Renal pelvis (tissue), 4 donors: ENCODE data around the gene STK32A. TPM values are rescaled to one million over a fixed set of nuclear protein-coding genes. Genes with fewer than 3 reads are reported as not detected.
A peak's percentile ranks its signal among the peaks of the same experiment; 100 is the strongest.
"Not testable (repeated sequence)": the region's sequence is repeated elsewhere in the genome, so short reads cannot be mapped to it uniquely, and the experiment has no call there.

Source experiments
- DNase-seq: peaks from one replicate; pipeline ENCODE4 v3.0.0-alpha.2; 2013
- polyA plus RNA-seq, 3 donors: library from polyadenylated mRNA; unstranded; fragments of 120-200 nt; gene quantifications; one replicate each; pipeline ENCODE4 v1.2.1, GENCODE V29; 2013; ENCODE audit not compliant: insufficient read length in 3 of 3

The STK32A gene
- polyA plus RNA-seq, 3 donors: 10.7 to 19.5 (median 19.1) TPM

GRCh38 chr5:147339313-147339712 lies 104.5 kb downstream of the STK32A start:
- no peak for DNase-seq

- DNase-seq: peak; percentile 40
Observed at GRCh38 chr5:147340941-147341340, 106.1 kb downstream of the STK32A start.

- no peak for DNase-seq
Observed at GRCh38 chr5:147341345-147341744, 106.5 kb downstream of the STK32A start.

- DNase-seq: no peak
Observed at GRCh38 chr5:147344861-147345260, 110.0 kb downstream of the STK32A start.

GRCh38 chr5:147346006-147346561 lies 111.3 kb downstream of the STK32A start:
- DNase-seq: no peak

GRCh38 chr5:147348046-147348445 lies 113.2 kb downstream of the STK32A start:
- DNase-seq: no peak

- DNase-seq: no peak
Observed at GRCh38 chr5:147348451-147348850, 113.6 kb downstream of the STK32A start.

- DNase-seq: no peak
Observed at GRCh38 chr5:147349241-147349640, 114.4 kb downstream of the STK32A start.

GRCh38 chr5:147359101-147359500 lies 124.3 kb downstream of the STK32A start:
- DNase-seq: no peak

- DNase-seq: no peak
Observed at GRCh38 chr5:147359581-147359980, 124.8 kb downstream of the STK32A start.

- no peak for DNase-seq
Observed at GRCh38 chr5:147360816-147361215, 126.0 kb downstream of the STK32A start.

- DNase-seq: no peak
Observed at GRCh38 chr5:147361441-147362175, 126.8 kb downstream of the STK32A start.

- DNase-seq: not testable (repeated sequence)
Observed at GRCh38 chr5:147367381-147367780, 132.6 kb downstream of the STK32A start.

- DNase-seq: no peak
Observed at GRCh38 chr5:147369742-147370374, 135.0 kb downstream of the STK32A start.

- DNase-seq: no peak
Observed at GRCh38 chr5:147371290-147371689, 136.5 kb downstream of the STK32A start.

- no peak for DNase-seq
Observed at GRCh38 chr5:147372191-147372590, 137.4 kb downstream of the STK32A start.

GRCh38 chr5:147373328-147373727 lies 138.5 kb downstream of the STK32A start:
- no peak for DNase-seq

- no peak for DNase-seq
Observed at GRCh38 chr5:147375151-147375550, 140.3 kb downstream of the STK32A start.

GRCh38 chr5:147377682-147378081 lies 142.9 kb downstream of the STK32A start:
- no peak for DNase-seq

- no peak for DNase-seq
Observed at GRCh38 chr5:147381555-147381954, 146.7 kb downstream of the STK32A start.

- DNase-seq: no peak
Observed at GRCh38 chr5:147382776-147383175, 147.9 kb downstream of the STK32A start.

GRCh38 chr5:147384346-147385193 lies 149.7 kb downstream of the STK32A start:
- no peak for DNase-seq
